K562 (cell line): ENCODE measurements around the gene MEOX2. TPM values are rescaled to one million over a fixed set of nuclear protein-coding genes. Genes with fewer than 3 reads are reported as not detected.

Source experiments
- MGA ChIP-seq: fragments of 450-650 bp; IDR thresholded peaks from 2 replicates; pipeline ENCODE4 v1.6.1; 2016; ENCODE audit warnings: mild to moderate bottlenecking, moderate library complexity
- polyA plus RNA-seq, 8 experiments: library from polyadenylated mRNA; depleted of rRNA in 4 of 8; stranded (reverse) in 5 of 8; unstranded in 3 of 8; fragments of >200 nt; fragmentation: Nextera tagmentation in 2 of 8; fragmentation: Illumina TruSeq in 1 of 8; extraction: Ambion mirVana in 2 of 8; extraction: Trizol in 1 of 8; gene quantifications; 2 replicates each; pipeline versions ENCODE4 v1.2.1 to v1.2.3, GENCODE V29; 2011 to 2014; ENCODE audit warnings: inconsistent platforms in 1 of 8, missing spikeins in 1 of 8
- total RNA-seq, 7 experiments: library from RNA; depleted of rRNA in 6 of 7; stranded (reverse); fragments of >200 nt in 6 of 7; fragmentation: Illumina TruSeq in 2 of 7; extraction: Trizol in 2 of 7; gene quantifications; 2 replicates each; pipeline versions ENCODE4 v1.2.1 to v1.2.3, GENCODE V29; 2011 to 2021; ENCODE audit warnings: low replicate concordance in 1 of 7

Gene MEOX2
- total and polyA plus RNA-seq, 9 of the 15 experiments (the other 6 are each of a cell fraction or from before 2014, with no cell fraction given) = not detected

GRCh38 chr7:15682751-15683245, 3.7 kb downstream of the MEOX2 start (continued):
- TF ChIP-seq MGA = no peak
